DOHH2 (cell line): ENCODE results near the gene ZNF48.

Source experiments
- H3F3A ChIP-seq: fragments of 200-600 bp; sonication (generic), shearing (Covaris generic); 2 replicates; pipeline ENCODE4 v1.6.0; 2016; ENCODE audit warnings: antibody characterized with exemption, mild to moderate bottlenecking; ENCODE audit not compliant: control insufficient read depth, insufficient read depth
- H3K27ac ChIP-seq: fragments of 200-600 bp; sonication (generic); 2 replicates; pipeline ENCODE4 v1.5.1; 2014; ENCODE audit warnings: low read depth, mild to moderate bottlenecking, low read length, moderate library complexity
- H3K27me3 ChIP-seq: fragments of 200-600 bp; sonication (generic); 2 replicates; pipeline ENCODE4 v1.6.1; 2014; ENCODE audit warnings: mild to moderate bottlenecking, low read length, mixed read lengths; ENCODE audit not compliant: control insufficient read depth
- H3K36me3 ChIP-seq: fragments of 200-600 bp; sonication (generic); 2 replicates; pipeline ENCODE4 v1.6.1; 2014; ENCODE audit warnings: mild to moderate bottlenecking, low read length, moderate library complexity, mixed read lengths; ENCODE audit not compliant: control insufficient read depth
- H3K4me1 ChIP-seq: fragments of 200-600 bp; sonication (generic); 2 replicates; pipeline ENCODE4 v1.6.1; 2014; ENCODE audit warnings: mild to moderate bottlenecking, low read length, mixed read lengths; ENCODE audit not compliant: control insufficient read depth
- H3K4me2 ChIP-seq: fragments of 200-600 bp; sonication (generic); 2 replicates; pipeline ENCODE4 v1.6.0; 2014; ENCODE audit warnings: mild to moderate bottlenecking, low read length, moderate library complexity
- H3K4me3 ChIP-seq: fragments of 200-600 bp; sonication (generic); 2 replicates; pipeline ENCODE4 v1.5.1; 2014; ENCODE audit warnings: mild to moderate bottlenecking, low read length, mixed read lengths
- H3K79me2 ChIP-seq: fragments of 200-600 bp; sonication (generic); 2 replicates; pipeline ENCODE4 v1.6.1; 2014; ENCODE audit warnings: mild to moderate bottlenecking, low read length, mixed read lengths; ENCODE audit not compliant: control insufficient read depth
- H3K9me2 ChIP-seq: fragments of 200-600 bp; sonication (generic); replicated peaks from 2 replicates; pipeline ENCODE4 v1.6.1; 2014; ENCODE audit warnings: mild to moderate bottlenecking, low read length, mixed read lengths; ENCODE audit not compliant: control insufficient read depth
- H3K9me3 ChIP-seq: fragments of 200-600 bp; sonication (generic); 2 replicates; pipeline ENCODE4 v1.6.1; 2014; ENCODE audit warnings: antibody characterized with exemption, low read length, mixed read lengths; ENCODE audit not compliant: control insufficient read depth, insufficient read depth
- H4K20me1 ChIP-seq: fragments of 200-600 bp; sonication (generic); 2 replicates; pipeline ENCODE4 v1.6.0; 2014; ENCODE audit warnings: low read depth, mild to moderate bottlenecking, antibody characterized with exemption, low read length, moderate library complexity; ENCODE audit not compliant: control insufficient read depth, insufficient read depth
- EZH2phosphoT487 ChIP-seq: fragments of 200-600 bp; sonication (generic); IDR thresholded peaks from 2 replicates; pipeline ENCODE4 v1.6.1; 2017; ENCODE audit warnings: borderline replicate concordance, mild to moderate bottlenecking, antibody characterized with exemption, low read length, moderate library complexity, mixed read lengths
- TF ChIP-seq, protein P1 (sequence below): fragments of 200-600 bp; sonication (generic); IDR thresholded peaks from one replicate; pipeline ENCODE4 v1.5.1; 2014; ENCODE audit warnings: antibody characterized with exemption, mild to moderate bottlenecking, low read depth, low read length; ENCODE audit not compliant: poor library complexity, severe bottlenecking

Gene ZNF48

DNA sequence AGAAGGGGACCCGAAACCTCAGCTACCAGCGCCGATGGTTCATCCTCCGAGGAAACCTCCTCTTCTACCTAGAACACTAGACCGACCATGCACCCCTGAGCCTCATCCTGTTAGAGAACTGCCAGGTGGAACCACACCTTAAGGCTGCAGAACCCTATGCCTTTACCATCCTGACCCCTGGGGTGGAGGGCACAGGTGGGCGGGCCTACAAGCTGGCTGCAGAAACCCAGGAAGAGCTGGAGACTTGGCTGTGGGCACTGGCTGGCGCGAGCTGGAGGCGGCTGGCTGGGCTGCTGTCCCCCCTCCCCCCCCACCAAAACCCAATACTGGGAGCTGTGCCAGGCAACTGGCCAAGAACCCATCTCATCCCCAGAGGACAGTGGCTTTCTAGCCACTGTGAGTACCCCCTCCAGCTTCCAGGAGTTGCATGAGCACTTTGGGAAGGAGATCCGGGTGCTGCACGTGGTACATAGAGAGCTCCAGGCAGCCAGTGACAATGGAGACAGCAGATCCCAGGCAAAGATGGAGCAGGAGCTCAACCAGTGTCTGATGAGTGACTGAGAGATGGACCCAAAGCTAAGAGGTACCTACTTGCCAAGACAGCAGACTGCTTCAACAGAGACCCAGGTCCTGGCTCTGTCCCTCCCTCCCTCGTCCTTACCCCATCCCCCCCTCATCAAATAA, 38.7 kb upstream of the ZNF48 start:
- no peaks in the 10 kb centered on the region for H3K9me3 ChIP-seq
- peaks cover 78% of the 10 kb centered on the region for H3K36me3 ChIP-seq
- H3K27ac ChIP-seq = peak overlapping the region; percentile 46
- H3F3A ChIP-seq = peaks cover 5% of the 10 kb centered on the region; the same call in 1 of the 2 replicates
- no peaks in the 10 kb centered on the region for H4K20me1 ChIP-seq
- TF ChIP-seq, protein P1, sequence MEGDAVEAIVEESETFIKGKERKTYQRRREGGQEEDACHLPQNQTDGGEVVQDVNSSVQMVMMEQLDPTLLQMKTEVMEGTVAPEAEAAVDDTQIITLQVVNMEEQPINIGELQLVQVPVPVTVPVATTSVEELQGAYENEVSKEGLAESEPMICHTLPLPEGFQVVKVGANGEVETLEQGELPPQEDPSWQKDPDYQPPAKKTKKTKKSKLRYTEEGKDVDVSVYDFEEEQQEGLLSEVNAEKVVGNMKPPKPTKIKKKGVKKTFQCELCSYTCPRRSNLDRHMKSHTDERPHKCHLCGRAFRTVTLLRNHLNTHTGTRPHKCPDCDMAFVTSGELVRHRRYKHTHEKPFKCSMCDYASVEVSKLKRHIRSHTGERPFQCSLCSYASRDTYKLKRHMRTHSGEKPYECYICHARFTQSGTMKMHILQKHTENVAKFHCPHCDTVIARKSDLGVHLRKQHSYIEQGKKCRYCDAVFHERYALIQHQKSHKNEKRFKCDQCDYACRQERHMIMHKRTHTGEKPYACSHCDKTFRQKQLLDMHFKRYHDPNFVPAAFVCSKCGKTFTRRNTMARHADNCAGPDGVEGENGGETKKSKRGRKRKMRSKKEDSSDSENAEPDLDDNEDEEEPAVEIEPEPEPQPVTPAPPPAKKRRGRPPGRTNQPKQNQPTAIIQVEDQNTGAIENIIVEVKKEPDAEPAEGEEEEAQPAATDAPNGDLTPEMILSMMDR = no peak
- no peak for TF ChIP-seq EZH2phosphoT487
- no peaks in the 10 kb centered on the region for H3K27me3 ChIP-seq
- H3K9me2 ChIP-seq = no peaks in the 10 kb centered on the region
- peaks cover 80% of the 10 kb centered on the region for H3K79me2 ChIP-seq
- peaks cover 51% of the 10 kb centered on the region for H3K4me1 ChIP-seq
- peak overlapping the region; percentile 86 for H3K4me2 ChIP-seq
- H3K4me3 ChIP-seq = peak overlapping the region; percentile 86

DNA sequence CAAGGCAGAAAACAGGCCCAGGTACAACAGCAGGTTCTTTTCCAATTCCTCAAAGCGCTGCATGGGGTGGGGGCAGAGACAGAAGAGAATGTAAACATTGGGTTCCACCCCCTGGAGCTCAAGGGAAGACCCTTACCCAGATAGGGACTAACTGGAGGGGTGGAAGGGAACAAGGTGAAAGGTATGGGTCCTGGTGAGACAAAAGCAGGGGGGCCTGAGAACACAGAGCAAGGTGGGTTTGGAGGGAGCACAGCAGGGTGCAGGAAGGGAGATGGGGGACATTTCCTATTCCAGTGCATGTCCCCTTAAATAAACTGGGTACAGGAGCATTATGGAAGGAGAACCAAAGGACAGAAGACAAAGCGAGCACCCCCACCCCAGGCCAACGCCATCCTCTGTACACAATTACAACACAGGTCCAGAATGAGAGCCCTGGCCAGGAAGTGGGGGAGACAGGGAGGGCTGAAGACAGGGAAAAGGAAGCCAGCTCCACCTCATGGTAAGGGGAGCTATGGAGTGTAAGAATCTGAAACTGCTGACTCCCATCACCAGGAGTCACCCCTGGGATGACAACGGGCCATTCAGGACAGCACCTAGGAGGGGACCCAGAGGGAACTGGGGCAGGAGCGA, 38.0 kb upstream of the ZNF48 start:
- peaks cover 72% of the 10 kb centered on the region for H3K36me3 ChIP-seq
- H3K9me3 ChIP-seq = no peaks in the 10 kb centered on the region
- TF ChIP-seq, protein P1 = no peak
- TF ChIP-seq EZH2phosphoT487 = no peak
- no peaks in the 10 kb centered on the region for H3K27me3 ChIP-seq
- peak overlapping the region; percentile 86 for H3K4me2 ChIP-seq
- no peaks in the 10 kb centered on the region for H4K20me1 ChIP-seq
- peaks cover 76% of the 10 kb centered on the region for H3K79me2 ChIP-seq
- peaks cover 44% of the 10 kb centered on the region for H3K4me1 ChIP-seq
- 0 out of 2 replicates have a peak, but pooled peaks cover 3% of the 10 kb centered on the region for H3F3A ChIP-seq
- H3K27ac ChIP-seq = no peak overlapping the region
- H3K4me3 ChIP-seq = no peak overlapping the region
- no peaks in the 10 kb centered on the region for H3K9me2 ChIP-seq

DNA sequence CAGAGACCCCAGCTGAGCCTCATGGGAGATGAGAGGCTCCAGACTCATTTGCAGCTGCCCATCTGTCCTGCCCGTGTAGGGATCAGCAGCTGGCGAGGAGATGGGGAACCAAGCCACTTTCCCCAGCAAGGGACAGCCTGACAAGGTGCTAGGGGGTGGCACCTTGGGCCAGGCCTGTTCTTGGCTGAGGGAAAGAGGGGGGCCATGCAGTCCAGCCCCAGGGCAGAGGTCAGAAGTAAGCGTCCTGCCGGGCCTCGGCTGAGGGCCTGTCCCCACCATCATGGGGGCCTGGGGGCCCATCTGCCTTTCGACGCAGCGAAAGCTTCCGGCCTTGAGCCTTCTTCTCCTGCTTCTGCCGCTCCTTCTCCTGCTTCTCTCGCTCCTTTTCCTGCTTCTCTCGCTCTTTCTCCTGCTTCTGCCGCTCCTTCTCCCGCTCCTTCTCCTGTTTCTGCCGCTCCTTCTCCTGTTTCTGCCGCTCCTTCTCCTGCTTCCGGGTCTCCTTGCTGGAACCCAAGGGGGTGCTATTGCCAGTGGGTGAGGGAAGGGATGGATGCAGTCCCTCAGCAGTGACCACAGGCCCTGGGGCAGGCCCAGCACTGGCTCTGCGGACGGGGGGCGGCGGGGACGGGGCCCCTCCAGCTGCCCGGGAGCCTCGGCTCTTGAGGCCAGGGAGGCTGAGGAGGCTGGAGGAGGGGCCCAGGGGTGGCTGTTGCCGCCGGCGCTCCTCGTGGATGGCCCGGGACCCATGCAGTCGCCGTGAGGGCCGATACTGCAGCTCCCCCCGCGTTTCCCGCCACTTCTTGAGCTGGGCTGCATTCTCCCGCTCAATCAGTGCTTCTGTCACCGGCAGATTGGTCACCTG, 37.3 kb upstream of the ZNF48 start:
- peaks cover 72% of the 10 kb centered on the region for H3K36me3 ChIP-seq

More for the DNA sequence above, 37.3 kb upstream of the ZNF48 start:
- TF ChIP-seq EZH2phosphoT487 = no peak
- TF ChIP-seq, protein P1 = no peak
- H3K4me1 ChIP-seq = peaks cover 37% of the 10 kb centered on the region
- no peaks in the 10 kb centered on the region for H3K9me2 ChIP-seq
- H3K79me2 ChIP-seq = peaks cover 76% of the 10 kb centered on the region
- H3K4me2 ChIP-seq = no peak overlapping the region
- no peaks in the 10 kb centered on the region for H3K9me3 ChIP-seq
- 0 out of 2 replicates have a peak, but pooled peaks cover 3% of the 10 kb centered on the region for H3F3A ChIP-seq
- H3K27me3 ChIP-seq = no peaks in the 10 kb centered on the region
- H3K4me3 ChIP-seq = no peak overlapping the region
- H3K27ac ChIP-seq = no peak overlapping the region
- no peaks in the 10 kb centered on the region for H4K20me1 ChIP-seq
